HEK293 (cell line): Measurements from ENCODE around the gene KIDINS220.

Experiments
- ZBTB1 ChIP-seq: fragments of 450-650 bp; formaldehyde crosslinking; IDR thresholded peaks from 2 replicates; pipeline ENCODE4 v1.5.1; 2016; ENCODE audit warnings: missing biosample characterization, missing genetic modification characterization
- ZNF121 ChIP-seq: fragments of 450-650 bp; formaldehyde crosslinking; IDR thresholded peaks from 2 replicates; pipeline ENCODE4 v1.5.1; 2016; ENCODE audit warnings: missing biosample characterization, missing genetic modification characterization
- ZNF248 ChIP-seq: fragments of 450-650 bp; formaldehyde crosslinking; IDR thresholded peaks from 2 replicates; pipeline ENCODE4 v1.5.1; 2017; ENCODE audit warnings: missing biosample characterization, missing genetic modification characterization
- TF ChIP-seq, protein P1 (sequence below): fragments of 450-650 bp; formaldehyde crosslinking; IDR thresholded peaks from 2 replicates; pipeline ENCODE4 v1.5.1; 2016; ENCODE audit warnings: missing biosample characterization, missing genetic modification characterization

- TF ChIP-seq, protein P1, sequence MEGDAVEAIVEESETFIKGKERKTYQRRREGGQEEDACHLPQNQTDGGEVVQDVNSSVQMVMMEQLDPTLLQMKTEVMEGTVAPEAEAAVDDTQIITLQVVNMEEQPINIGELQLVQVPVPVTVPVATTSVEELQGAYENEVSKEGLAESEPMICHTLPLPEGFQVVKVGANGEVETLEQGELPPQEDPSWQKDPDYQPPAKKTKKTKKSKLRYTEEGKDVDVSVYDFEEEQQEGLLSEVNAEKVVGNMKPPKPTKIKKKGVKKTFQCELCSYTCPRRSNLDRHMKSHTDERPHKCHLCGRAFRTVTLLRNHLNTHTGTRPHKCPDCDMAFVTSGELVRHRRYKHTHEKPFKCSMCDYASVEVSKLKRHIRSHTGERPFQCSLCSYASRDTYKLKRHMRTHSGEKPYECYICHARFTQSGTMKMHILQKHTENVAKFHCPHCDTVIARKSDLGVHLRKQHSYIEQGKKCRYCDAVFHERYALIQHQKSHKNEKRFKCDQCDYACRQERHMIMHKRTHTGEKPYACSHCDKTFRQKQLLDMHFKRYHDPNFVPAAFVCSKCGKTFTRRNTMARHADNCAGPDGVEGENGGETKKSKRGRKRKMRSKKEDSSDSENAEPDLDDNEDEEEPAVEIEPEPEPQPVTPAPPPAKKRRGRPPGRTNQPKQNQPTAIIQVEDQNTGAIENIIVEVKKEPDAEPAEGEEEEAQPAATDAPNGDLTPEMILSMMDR (tag by site-specific recombination): no peak
- TF ChIP-seq ZBTB1 (tag by site-specific recombination) (no peak), ZNF248 (tag by site-specific recombination) (no peak), ZNF121 (tag by site-specific recombination) (no peak)
Measured at GRCh38 chr2:8821276-8822217, 15.9 kb downstream of the KIDINS220 start.
